GM21723 (cell line): ENCODE measurements around the gene UTP3.
"Not testable (repeated sequence)": the region's sequence is repeated elsewhere in the genome, so short reads cannot be mapped to it uniquely, and the experiment has no call there.

Source experiments
- ATAC-seq: cut with Tn5 transposase; IDR thresholded peaks from one replicate; pipeline ENCODE4 v1.9.1; 2021; ENCODE audit warnings: mild to moderate bottlenecking, moderate library complexity; ENCODE audit not compliant: unreplicated experiment

Gene UTP3

GRCh38 chr4:70682142-70682541 is 6.2 kb upstream of the UTP3 start:
- not testable (repeated sequence) for ATAC-seq

GRCh38 chr4:70687392-70687791 is 940 bp upstream of the UTP3 start:
- no peak for ATAC-seq

GRCh38 chr4:70688795-70689231 is 481 bp downstream of the UTP3 start:
- ATAC-seq = peak; percentile 7

- no peak for ATAC-seq
Measured at GRCh38 chr4:70691661-70692060, 3.3 kb downstream of the UTP3 start.

GRCh38 chr4:70694633-70695032 is 6.3 kb downstream of the UTP3 start:
- ATAC-seq = not testable (repeated sequence)

GRCh38 chr4:70698435-70698834 is 10.1 kb downstream of the UTP3 start:
- ATAC-seq = not testable (repeated sequence)

- no peak for ATAC-seq
Measured at GRCh38 chr4:70700712-70701111, 12.4 kb downstream of the UTP3 start.

- ATAC-seq = no peak
Measured at GRCh38 chr4:70701271-70701670, 12.9 kb downstream of the UTP3 start.

GRCh38 chr4:70702592-70702991 is 14.3 kb downstream of the UTP3 start:
- not testable (repeated sequence) for ATAC-seq

GRCh38 chr4:70703619-70704214 is 15.4 kb downstream of the UTP3 start:
- no peak for ATAC-seq

GRCh38 chr4:70704215-70704930 is 16.0 kb downstream of the UTP3 start:
- ATAC-seq = peak; percentile 69

- ATAC-seq = peak; percentile 44
Measured at GRCh38 chr4:70704931-70705182, 16.5 kb downstream of the UTP3 start.

- peak; percentile 66 for ATAC-seq
Measured at GRCh38 chr4:70705183-70706043, 17.1 kb downstream of the UTP3 start.

GRCh38 chr4:70706044-70706461 is 17.7 kb downstream of the UTP3 start:
- no peak for ATAC-seq

GRCh38 chr4:70706516-70706915 is 18.2 kb downstream of the UTP3 start:
- no peak for ATAC-seq

GRCh38 chr4:70709611-70710205 is 21.4 kb downstream of the UTP3 start:
- ATAC-seq = no peak

GRCh38 chr4:70711599-70711998 is 23.3 kb downstream of the UTP3 start:
- no peak for ATAC-seq

GRCh38 chr4:70712150-70712549 is 23.8 kb downstream of the UTP3 start:
- no peak for ATAC-seq

GRCh38 chr4:70712604-70713452 is 24.5 kb downstream of the UTP3 start:
- peak; percentile 20 for ATAC-seq

- ATAC-seq = peak; percentile 44
Measured at GRCh38 chr4:70713453-70714078, 25.2 kb downstream of the UTP3 start.
